GM18511 (cell line): ENCODE measurements around the gene MYO18A.

ENCODE experiments used
- ATAC-seq: cut with Tn5 transposase; IDR thresholded peaks from one replicate; pipeline ENCODE4 v1.9.1; 2021; ENCODE audit warnings: mild to moderate bottlenecking, moderate library complexity; ENCODE audit not compliant: unreplicated experiment

Gene MYO18A

GRCh38 chr17:29038085-29038795, 142.0 kb downstream of the MYO18A start:
- ATAC-seq = no peak

DNA sequence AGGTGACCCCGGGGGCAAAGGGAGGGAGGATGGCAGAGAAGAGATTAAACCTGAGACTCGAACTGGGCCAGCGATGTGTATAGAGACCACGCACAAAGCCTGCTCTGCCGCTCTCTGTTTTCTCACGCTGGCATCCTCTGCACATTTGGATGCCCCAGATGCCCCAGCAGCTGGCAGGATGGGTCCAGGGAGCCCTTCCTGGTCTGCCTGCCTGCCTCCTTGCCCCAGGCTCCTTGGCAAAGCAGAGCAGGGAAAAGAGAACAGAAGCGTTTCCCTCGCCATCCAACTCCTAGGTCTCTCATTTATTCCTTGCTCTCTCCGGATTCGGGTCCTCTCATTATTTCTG, 142.5 kb downstream of the MYO18A start:
- no peak for ATAC-seq

DNA sequence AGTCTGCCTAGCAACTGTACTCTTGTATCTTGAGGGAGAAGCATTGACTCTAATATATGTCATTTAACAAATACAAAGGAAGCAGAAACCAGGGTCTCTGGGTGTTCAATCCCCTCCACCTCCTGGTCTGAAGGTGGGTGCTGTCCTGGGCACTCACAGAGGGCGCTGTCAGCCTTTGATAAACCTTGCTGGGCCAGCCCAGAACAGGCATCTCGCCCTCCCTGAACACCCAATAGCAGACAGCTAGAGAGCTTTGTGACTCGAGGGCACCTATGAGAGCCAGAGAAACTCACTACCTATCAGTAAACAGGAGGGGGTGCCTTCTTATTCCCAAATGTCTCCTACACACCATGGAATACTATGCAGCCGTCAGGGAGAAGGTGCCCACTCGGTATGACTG, 143.6 kb downstream of the MYO18A start:
- no peak for ATAC-seq

DNA sequence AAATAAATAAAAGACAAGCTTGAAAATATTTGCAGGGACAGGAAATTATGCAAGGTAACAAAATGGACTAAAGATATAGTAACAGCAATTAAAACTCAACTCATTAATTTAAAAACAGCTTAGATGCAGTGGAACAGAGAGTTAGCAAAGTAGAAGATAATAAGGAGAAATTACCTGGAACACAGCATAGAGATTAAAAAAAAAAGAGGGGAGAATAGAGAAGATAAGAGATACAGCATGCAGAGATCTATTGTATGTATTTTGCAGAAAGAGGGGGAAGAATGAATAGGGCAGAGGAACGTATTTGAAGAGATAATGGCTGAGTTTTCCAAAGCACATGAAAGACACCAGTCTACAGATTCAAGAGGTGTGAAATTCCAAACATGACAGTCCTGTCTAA, 145.7 kb downstream of the MYO18A start:
- ATAC-seq = no peak

GRCh38 chr17:29032857-29033197, 147.4 kb downstream of the MYO18A start:
- no peak for ATAC-seq

DNA sequence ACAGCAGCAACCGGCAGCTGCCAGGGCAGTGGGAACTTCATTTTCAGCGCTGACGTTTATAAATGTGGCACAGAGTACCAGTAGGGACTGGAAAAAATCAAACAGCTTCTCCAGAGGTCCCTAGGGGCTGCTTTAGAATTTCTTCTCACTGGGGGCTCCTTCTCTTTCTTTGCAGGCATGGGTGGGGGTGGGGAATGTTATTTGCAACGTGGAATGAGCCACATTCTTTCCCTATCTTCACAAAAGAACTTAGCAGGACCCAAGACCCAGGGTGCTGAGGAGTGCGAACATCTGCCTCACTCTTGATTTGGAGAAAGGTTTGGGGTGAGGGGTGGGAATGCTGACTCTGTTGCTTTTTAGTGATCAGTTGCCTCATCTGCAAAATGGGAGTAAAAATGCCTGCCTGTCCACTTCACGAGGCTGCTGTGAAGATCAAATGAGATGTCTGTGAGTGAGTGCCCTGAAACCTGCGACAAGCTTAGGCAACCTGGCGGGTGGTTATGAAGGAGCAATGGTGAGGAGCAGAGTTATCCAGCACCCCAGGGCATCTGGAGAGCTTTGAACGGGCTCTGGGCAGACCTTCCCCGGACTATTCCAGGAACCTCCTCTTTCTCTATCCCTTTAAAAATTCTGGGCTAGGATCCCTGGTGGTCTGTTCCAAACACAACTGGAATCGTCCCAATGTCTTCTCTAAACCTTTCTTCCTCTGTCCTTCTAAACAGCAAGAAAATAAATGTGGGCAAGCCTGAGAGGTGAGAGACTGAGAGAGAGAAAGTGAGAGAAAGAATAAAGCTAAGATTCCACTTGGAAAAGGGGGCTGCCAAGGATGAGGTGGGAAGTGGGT, 148.0 kb downstream of the MYO18A start:
- no peak for ATAC-seq

GRCh38 chr17:29031488-29031887, 148.7 kb downstream of the MYO18A start:
- ATAC-seq = no peak

DNA sequence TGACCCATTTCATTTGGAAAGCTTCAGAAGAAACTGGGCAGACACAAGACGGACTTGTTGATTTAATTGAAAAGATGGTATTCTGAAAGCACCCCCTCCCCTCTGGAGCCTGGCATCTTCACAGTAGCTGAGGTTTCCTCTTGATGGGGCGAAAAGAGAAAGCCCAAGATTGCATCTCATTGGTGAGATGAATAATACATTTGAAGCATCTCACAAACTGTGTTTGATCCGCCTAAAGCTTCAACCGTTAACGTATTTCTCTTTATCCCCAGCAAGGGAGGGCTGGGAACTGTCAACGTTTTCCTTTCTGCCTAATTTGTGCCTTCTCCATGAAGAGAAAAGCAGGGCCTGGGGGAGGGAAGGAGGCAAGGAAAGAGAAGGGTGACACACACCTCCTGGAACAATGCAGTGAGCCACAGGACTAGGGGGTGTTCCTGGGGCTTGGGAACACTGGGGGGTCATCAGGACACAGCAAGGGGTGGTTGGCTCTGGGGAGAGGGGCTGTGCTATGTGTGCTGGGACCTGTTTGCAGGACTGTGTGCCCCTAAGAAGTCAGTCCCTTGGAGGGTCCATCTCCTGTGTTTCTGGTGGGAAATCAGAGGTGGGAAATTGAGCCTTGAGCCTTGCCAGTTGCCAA, 155.8 kb downstream of the MYO18A start:
- no peak for ATAC-seq

DNA sequence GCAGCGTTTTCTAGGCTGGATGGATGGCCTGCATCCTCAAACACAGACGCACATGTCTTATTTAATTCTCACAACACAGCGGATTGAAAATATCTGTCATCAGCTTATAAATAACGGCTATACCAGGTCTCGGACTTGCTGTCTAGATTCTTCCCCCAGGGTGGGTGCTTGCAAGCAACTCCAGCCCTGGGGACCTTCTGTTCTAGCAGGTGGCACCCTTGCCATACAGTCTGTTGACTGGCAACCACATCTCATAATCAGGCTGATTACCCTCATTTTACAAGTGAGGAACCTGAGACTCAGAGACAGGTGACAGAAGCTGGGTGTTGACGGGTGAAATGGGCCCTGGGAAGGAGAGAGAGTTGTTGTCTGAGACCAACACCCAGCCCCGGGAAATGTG, 158.1 kb downstream of the MYO18A start:
- no peak for ATAC-seq

DNA sequence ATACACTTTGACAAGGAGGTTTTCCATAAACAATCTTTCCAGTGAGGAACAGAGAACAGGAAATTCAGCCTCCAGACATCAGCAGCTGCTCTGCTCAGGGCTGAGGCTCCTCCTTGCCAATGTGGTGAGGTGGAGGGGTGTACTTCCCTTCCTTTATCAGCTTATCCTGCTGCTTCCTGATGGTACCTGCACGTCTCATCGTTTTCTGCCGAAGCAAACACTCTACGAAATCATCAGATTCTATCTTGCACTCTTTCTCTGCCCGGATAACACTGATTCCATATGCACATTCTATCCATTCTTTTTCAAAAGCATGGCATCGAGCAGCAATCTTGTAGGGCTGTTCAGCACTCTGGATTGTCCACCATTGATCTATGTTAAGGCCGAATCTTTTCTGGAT, 159.0 kb downstream of the MYO18A start:
- ATAC-seq = no peak
